ENCODE data around the gene CEP104.

DNA sequence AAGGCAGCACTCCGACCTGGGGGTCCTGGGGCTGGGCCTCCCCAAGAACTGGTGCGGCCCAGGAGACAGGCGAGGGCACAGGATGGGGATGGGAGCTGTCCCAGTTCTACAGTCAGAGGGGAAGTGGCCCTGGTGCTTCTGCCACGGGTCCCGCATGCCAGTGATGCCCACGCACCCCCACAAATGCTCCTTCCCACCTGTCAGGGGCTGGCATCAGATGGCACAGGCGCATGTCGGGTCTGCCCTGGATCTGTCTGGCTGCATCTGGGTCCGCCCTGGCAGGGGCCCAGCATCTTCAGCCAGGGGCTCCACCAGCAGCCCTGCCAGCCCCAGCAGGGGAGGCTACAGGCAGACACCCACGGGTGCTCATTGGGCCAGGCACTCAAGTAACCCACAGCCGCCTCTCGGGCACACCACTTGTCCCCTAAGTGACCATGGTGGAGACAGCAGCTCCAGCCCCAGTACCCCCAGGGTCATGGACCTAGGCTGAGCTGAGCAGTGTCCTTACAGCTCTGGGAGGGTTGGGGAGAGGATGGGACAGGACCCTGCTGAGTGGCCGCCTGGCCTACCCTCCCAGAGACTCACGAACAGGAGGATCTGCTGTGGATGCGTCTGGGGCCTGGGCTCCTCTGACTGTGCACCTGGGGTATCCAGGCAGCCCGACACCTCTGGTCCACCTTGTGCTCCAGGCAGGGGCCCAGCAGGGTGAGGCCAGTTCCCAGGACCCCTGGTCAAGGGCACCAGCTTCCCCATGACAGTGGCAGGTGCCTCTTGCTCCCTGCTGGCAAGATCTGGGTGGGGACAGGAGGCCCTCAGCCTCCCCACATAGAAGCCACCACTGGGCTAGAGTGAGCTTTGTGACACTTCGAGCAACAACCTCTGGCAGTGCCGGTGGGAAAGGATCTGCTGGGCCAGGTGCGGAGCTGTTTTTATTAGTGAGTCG, 79.1 kb downstream of the CEP104 start:
- TF ChIP-seq CTCF (conservative IDR thresholded peaks at IDR 0.05; ENCODE audit: low read depth, low read length) (no peak), EZH2 (IDR thresholded peaks at IDR 0.05; ENCODE audit: borderline replicate concordance, low read depth, low read length, poor library complexity, severe bottlenecking) (no peak)
